Astrocyte (in vitro differentiated cells and primary cell): ENCODE data around the gene CYP4A22. TPM values are rescaled to one million over a fixed set of nuclear protein-coding genes. Genes with fewer than 3 reads are reported as not detected.
A peak's percentile ranks its signal among the peaks of the same experiment; 100 is the strongest.

Experiments
- DNase-seq: peaks from one replicate; pipeline ENCODE4 v3.0.0-alpha.2; 2010; ENCODE audit warnings: low read depth
- FAIRE-seq: peaks from 2 replicates; lab custom pipeline; 2011; peaks lifted over from hg19 to GRCh38; lab: Jason Lieb, UNC
- H2AFZ ChIP-seq: 2 replicates; pipeline ENCODE4 v1.6.0; 2012; ENCODE audit warnings: low read depth, low read length, inconsistent platforms
- H3K27ac ChIP-seq: 2 replicates; pipeline ENCODE4 v1.5.1; 2011; ENCODE audit warnings: low read depth, low read length, inconsistent platforms
- H3K27me3 ChIP-seq: 2 replicates; pipeline ENCODE4 v1.6.0; 2011; ENCODE audit warnings: low read length, inconsistent platforms; ENCODE audit not compliant: insufficient read depth
- H3K36me3 ChIP-seq: 2 replicates; pipeline ENCODE4 v1.5.1; 2011; ENCODE audit warnings: low read length, inconsistent platforms; ENCODE audit not compliant: insufficient read depth
- H3K4me1 ChIP-seq: 2 replicates; pipeline ENCODE4 v1.5.1; 2011; ENCODE audit warnings: low read length, inconsistent platforms; ENCODE audit not compliant: insufficient read depth
- H3K4me2 ChIP-seq: 2 replicates; pipeline ENCODE4 v1.6.0; 2012; ENCODE audit warnings: low read length, inconsistent platforms
- H3K4me3 ChIP-seq: 2 replicates; pipeline ENCODE4 v1.5.1; 2011; ENCODE audit warnings: low read depth, mild to moderate bottlenecking, low read length, inconsistent platforms; ENCODE audit not compliant: insufficient read depth
- H3K79me2 ChIP-seq: 2 replicates; pipeline ENCODE4 v1.6.0; 2012; ENCODE audit warnings: mild to moderate bottlenecking, low read length, inconsistent platforms; ENCODE audit not compliant: insufficient read depth
- H3K9ac ChIP-seq: 2 replicates; pipeline ENCODE4 v1.6.0; 2012; ENCODE audit warnings: mild to moderate bottlenecking, low read length, inconsistent platforms
- H3K9me3 ChIP-seq: 2 replicates; pipeline ENCODE4 v1.5.1; 2012; ENCODE audit warnings: low read depth, mild to moderate bottlenecking, low read length, inconsistent platforms; ENCODE audit not compliant: insufficient read depth
- H4K20me1 ChIP-seq: 2 replicates; pipeline ENCODE4 v1.6.0; 2012; ENCODE audit warnings: low read length, inconsistent platforms; ENCODE audit not compliant: insufficient read depth
- H3K27ac Mint-ChIP-seq: one replicate; pipeline ENCODE4 v1.8.0; 2021; ENCODE audit warnings: mild to moderate bottlenecking, mixed read lengths; ENCODE audit not compliant: unreplicated experiment
- H3K27me3 Mint-ChIP-seq: one replicate; pipeline ENCODE4 v1.8.0; 2021; ENCODE audit warnings: low read depth, mixed read lengths; ENCODE audit not compliant: unreplicated experiment
- H3K36me3 Mint-ChIP-seq: one replicate; pipeline ENCODE4 v1.8.0; 2021; ENCODE audit warnings: low read depth, mixed read lengths; ENCODE audit not compliant: unreplicated experiment
- H3K4me1 Mint-ChIP-seq: one replicate; pipeline ENCODE4 v1.8.0; 2021; ENCODE audit warnings: low read depth, mixed read lengths; ENCODE audit not compliant: unreplicated experiment
- H3K4me3 Mint-ChIP-seq: one replicate; pipeline ENCODE4 v1.8.0; 2021; ENCODE audit warnings: mild to moderate bottlenecking, moderate library complexity, mixed read lengths; ENCODE audit not compliant: unreplicated experiment
- H3K9me3 Mint-ChIP-seq: one replicate; pipeline ENCODE4 v1.8.0; 2021; ENCODE audit warnings: mild to moderate bottlenecking, mixed read lengths; ENCODE audit not compliant: unreplicated experiment
- CTCF ChIP-seq: IDR thresholded peaks from 2 replicates; pipeline ENCODE4 v1.5.1; 2011; ENCODE audit warnings: low read depth, mild to moderate bottlenecking, inconsistent platforms, low read length, moderate library complexity; ENCODE audit not compliant: insufficient read depth
- EZH2 ChIP-seq: IDR thresholded peaks from 2 replicates; pipeline ENCODE4 v1.6.1; 2012; ENCODE audit warnings: mild to moderate bottlenecking, low read length, inconsistent platforms; ENCODE audit not compliant: insufficient read depth
- total RNA-seq: library from RNA; stranded (reverse); gene quantifications from 2 replicates; pipeline ENCODE4 v1.2.1, GENCODE V29; 2021

The CYP4A22 gene
- total RNA-seq, 1 donor from 2014 or later, result not detected

GRCh38 chr1:47179017-47179987, 42.1 kb downstream of the CYP4A22 start:
- Histone ChIP-seq H3K36me3 (no peaks in the 10 kb centered on the region), H3K27ac (no peak overlapping the region), H3K9me3 (no peaks in the 10 kb centered on the region), H3K4me3 (peak overlapping the region; percentile 54), H3K4me1 (peaks cover 4% of the 10 kb centered on the region), H2AFZ (peak overlapping the region; percentile 98), H3K27me3 (no peaks in the 10 kb centered on the region), H3K79me2 (no peaks in the 10 kb centered on the region), H3K9ac (peak overlapping the region; percentile 49), H4K20me1 (no peaks in the 10 kb centered on the region), H3K4me2 (peak overlapping the region; percentile 91)
- no peaks in the 10 kb centered on the region for H3K36me3 Mint-ChIP-seq
- peak overlapping the region; percentile 95 for H3K27ac Mint-ChIP-seq
- H3K9me3 Mint-ChIP-seq, result peaks cover 1% of the 10 kb centered on the region
- peaks cover 12% of the 10 kb centered on the region for H3K4me1 Mint-ChIP-seq
- H3K27me3 Mint-ChIP-seq, result peaks cover 30% of the 10 kb centered on the region
- FAIRE-seq (no peak), DNase-seq (peak; percentile 82)
- H3K4me3 Mint-ChIP-seq, result peak overlapping the region; percentile 80
- TF ChIP-seq CTCF (peak; percentile 77), EZH2 (no peak)

GRCh38 chr1:47179988-47180563, 42.8 kb downstream of the CYP4A22 start:
- peaks cover 29% of the 10 kb centered on the region for H3K27me3 Mint-ChIP-seq
- FAIRE-seq (no peak), DNase-seq (no peak)
- H3K27ac Mint-ChIP-seq, result no peak overlapping the region
- H4K20me1 ChIP-seq, result no peaks in the 10 kb centered on the region
- H3K4me3 ChIP-seq, result no peak overlapping the region
- no peak overlapping the region for H3K4me3 Mint-ChIP-seq
- H3K4me2 ChIP-seq, result peak overlapping the region; percentile 91
- H3K9me3 ChIP-seq, result no peaks in the 10 kb centered on the region
- H3K4me1 Mint-ChIP-seq, result peaks cover 12% of the 10 kb centered on the region
- H3K9me3 Mint-ChIP-seq, result peaks cover 1% of the 10 kb centered on the region
- H3K4me1 ChIP-seq, result peaks cover 4% of the 10 kb centered on the region
- H3K79me2 ChIP-seq, result no peaks in the 10 kb centered on the region
- peak overlapping the region; percentile 49 for H3K9ac ChIP-seq
- no peak overlapping the region for H3K27ac ChIP-seq
- H3K27me3 ChIP-seq, result no peaks in the 10 kb centered on the region
- H2AFZ ChIP-seq, result no peak overlapping the region
- no peaks in the 10 kb centered on the region for H3K36me3 Mint-ChIP-seq
- no peaks in the 10 kb centered on the region for H3K36me3 ChIP-seq
- no peak for TF ChIP-seq CTCF
- TF ChIP-seq EZH2, result no peak
